NCI-H2227 treated with DMSO at 0.1 percent for 48 hours (cell line): ENCODE measurements around the gene RBPMS2.
"Not testable (repeated sequence)": the region's sequence is repeated elsewhere in the genome, so short reads cannot be mapped to it uniquely, and the experiment has no call there.

ENCODE experiments used
- DNase-seq: peaks from one replicate; lab custom pipeline; 2025; lab: John Stamatoyannopoulos, UW

The RBPMS2 gene

GRCh38 chr15:64753480-64754185 is 21.8 kb downstream of the RBPMS2 start:
- DNase-seq, result no peak

GRCh38 chr15:64751464-64751863 is 23.9 kb downstream of the RBPMS2 start:
- no peak for DNase-seq

- peak; percentile 24 for DNase-seq
These were observed 25.3 kb downstream of the RBPMS2 start for GRCh38 chr15:64749999-64750657.

- no peak for DNase-seq
These were observed 26.2 kb downstream of the RBPMS2 start for GRCh38 chr15:64749167-64749566.

- DNase-seq, result no peak
These were observed 27.1 kb downstream of the RBPMS2 start for GRCh38 chr15:64748251-64748650.

GRCh38 chr15:64747578-64747977 is 27.8 kb downstream of the RBPMS2 start:
- DNase-seq, result no peak

GRCh38 chr15:64746921-64747320 is 28.5 kb downstream of the RBPMS2 start:
- no peak for DNase-seq

GRCh38 chr15:64746356-64746755 is 29.0 kb downstream of the RBPMS2 start:
- no peak for DNase-seq

- DNase-seq, result no peak
These were observed 31.7 kb downstream of the RBPMS2 start for GRCh38 chr15:64743691-64744090.

GRCh38 chr15:64742921-64743320 is 32.5 kb downstream of the RBPMS2 start:
- DNase-seq, result no peak

- no peak for DNase-seq
These were observed 33.0 kb downstream of the RBPMS2 start for GRCh38 chr15:64742385-64742784.

- not testable (repeated sequence) for DNase-seq
These were observed 33.7 kb downstream of the RBPMS2 start for GRCh38 chr15:64741708-64742107.

GRCh38 chr15:64740311-64741170 is 34.8 kb downstream of the RBPMS2 start:
- DNase-seq, result no peak

GRCh38 chr15:64739577-64740143 is 35.7 kb downstream of the RBPMS2 start:
- DNase-seq, result no peak

- no peak for DNase-seq
These were observed 36.2 kb downstream of the RBPMS2 start for GRCh38 chr15:64739156-64739555.

GRCh38 chr15:64738226-64739095 is 36.9 kb downstream of the RBPMS2 start:
- DNase-seq, result no peak

GRCh38 chr15:64732156-64732860 is 43.1 kb downstream of the RBPMS2 start:
- no peak for DNase-seq

- DNase-seq, result no peak
These were observed 43.6 kb downstream of the RBPMS2 start for GRCh38 chr15:64731805-64732151.

GRCh38 chr15:64731012-64731804 is 44.2 kb downstream of the RBPMS2 start:
- DNase-seq, result peak; percentile 57

GRCh38 chr15:64730151-64730550 is 45.2 kb downstream of the RBPMS2 start:
- no peak for DNase-seq
